ENCODE data around the gene EXOC4.
A peak's percentile ranks its signal among the peaks of the same experiment; 100 is the strongest.

EXOC4 gene

DNA sequence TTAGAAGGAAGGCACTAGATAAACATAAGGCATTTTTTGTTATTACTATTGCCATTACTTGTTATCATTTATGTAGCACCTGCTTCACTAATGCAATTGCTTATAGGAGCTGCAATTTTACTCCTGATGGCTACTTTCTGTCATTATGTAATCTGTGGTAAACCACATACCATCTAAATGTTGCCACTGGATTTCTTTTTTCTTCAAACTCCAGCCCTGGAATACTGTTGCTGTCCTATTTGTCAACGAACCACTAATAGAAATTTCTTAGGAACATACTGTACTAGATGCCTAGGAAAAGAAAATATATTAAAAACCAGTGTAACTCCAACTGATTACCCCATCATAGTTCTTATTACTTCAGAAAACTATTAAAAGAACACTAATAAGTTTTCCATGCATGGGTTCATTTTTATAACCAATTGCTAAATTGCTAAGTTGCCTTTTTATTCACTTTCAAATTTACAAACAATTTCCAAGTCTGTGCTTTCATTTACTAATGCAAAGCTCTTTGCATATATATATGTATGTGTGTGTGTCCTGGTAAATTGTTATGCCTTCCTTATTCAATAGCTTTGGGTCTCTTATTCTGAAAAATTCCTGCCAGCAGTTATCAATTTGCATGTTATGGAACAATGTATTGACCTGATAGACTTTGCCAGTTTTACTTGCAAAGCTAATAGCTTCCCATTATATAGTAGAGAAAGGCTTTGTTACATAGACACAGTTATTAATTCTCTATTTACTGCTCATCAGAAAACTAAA, 287.4 kb downstream of the EXOC4 start:
- no peak for DNase-seq (ENCODE audit: low spot score)

GRCh38 chr7:133542209-133542780, 289.4 kb downstream of the EXOC4 start:
- no peak for DNase-seq (ENCODE audit: low spot score)

- no peak for DNase-seq (ENCODE audit: low spot score)
Observed at GRCh38 chr7:133543657-133544056, 290.8 kb downstream of the EXOC4 start.

DNA sequence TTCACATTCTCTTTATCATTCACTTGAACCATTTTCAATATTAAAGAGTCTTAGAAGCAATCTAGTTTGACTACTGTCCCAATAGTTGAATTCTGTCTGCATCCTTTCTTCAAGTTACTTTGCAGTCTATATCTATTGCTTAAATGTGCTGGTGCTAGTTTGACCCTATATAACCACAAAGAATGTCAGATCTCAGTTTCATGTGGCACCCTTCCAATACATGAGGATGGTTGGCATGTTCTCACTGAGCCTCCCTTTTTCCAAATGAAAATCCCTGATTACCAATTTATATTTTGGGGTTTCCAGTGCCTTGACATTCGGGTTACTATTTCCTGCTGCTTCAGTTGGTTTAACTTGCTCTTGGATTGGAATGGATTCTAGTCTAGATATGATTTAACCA, 292.7 kb downstream of the EXOC4 start:
- DNase-seq (ENCODE audit: low spot score), result no peak

DNA sequence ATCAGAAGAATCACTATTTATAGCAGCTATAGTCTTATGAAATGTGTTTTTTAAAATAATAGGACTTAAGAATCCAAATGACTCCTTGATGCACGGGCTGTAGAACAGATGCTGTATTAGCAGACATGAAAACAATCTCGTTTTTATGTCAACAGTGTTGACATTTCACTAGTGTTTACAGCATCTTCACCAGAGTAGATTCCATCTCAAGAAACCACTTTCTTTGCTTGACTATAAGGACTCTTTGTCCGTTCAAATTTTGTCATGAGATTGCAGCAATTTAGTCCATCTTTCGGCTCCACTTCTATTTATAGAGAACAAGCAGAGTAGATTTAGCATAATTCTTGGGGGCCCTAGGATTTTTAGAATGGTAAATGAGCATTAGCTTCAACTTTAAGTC, 295.1 kb downstream of the EXOC4 start:
- no peak for DNase-seq (ENCODE audit: low spot score)

DNA sequence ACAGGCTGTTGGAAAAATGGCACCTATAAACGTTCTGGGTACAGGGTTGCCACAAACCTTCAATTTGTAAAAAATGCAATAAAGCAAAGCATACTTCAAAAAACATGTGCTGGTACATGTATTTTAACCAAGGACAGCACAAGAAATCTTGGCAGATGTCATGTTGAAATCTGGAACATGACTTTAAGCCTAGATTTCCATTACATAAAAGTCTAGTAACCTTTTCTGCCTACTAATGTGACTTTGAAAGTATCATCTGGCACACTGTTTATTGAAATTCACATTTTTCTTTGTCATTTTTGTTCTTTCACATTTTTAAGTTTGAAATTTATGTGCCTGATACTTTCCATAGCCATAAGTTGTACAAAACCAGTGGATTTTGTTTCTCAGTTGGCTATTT, 296.8 kb downstream of the EXOC4 start:
- DNase-seq (ENCODE audit: low spot score), result no peak

DNA sequence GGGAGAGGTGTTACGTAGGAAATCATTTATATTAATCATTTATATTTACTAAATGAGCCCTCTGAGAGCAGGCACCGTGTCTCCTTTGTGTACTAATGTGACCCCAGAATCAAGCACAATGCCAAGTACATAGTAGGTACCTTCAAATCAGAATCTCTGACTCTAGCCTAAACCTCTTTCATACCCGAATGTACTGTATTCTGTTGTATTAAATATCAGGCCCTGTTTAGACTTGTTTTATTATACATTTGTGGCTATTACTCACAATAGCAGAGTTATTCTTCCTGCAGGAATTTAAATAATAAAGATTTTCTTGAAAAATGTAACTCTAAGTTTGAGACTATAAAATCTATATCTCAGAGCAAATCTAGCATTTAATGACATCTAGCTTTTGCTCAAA, 297.3 kb downstream of the EXOC4 start:
- DNase-seq (ENCODE audit: low spot score), result no peak

DNA sequence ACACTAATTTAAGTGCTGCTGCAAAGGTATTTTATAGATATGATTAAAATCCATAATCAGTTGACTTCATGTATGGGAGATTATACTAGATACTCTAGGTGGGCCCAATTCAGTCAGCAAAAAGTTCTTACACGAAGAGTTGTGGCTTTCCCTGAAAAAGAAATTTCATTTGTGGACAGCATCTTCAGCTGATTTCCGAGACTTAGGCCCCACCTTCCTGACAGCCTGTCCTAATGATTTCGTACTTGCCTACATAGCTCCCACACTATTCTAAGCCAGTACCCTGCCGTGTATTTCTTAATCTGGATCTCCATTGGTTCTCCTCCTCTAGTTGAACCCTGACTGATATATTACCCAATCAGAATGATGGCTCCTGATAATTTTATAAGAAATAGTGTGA, 297.9 kb downstream of the EXOC4 start:
- DNase-seq (ENCODE audit: low spot score), result no peak

GRCh38 chr7:133551466-133551865, 298.6 kb downstream of the EXOC4 start:
- DNase-seq (ENCODE audit: low spot score), result no peak

GRCh38 chr7:133552079-133552478, 299.2 kb downstream of the EXOC4 start:
- no peak for DNase-seq (ENCODE audit: low spot score)

GRCh38 chr7:133554330-133554729, 301.5 kb downstream of the EXOC4 start:
- no peak for DNase-seq (ENCODE audit: low spot score)

GRCh38 chr7:133556048-133556447, 303.2 kb downstream of the EXOC4 start:
- no peak for DNase-seq (ENCODE audit: low spot score)

- DNase-seq (ENCODE audit: low spot score), result no peak
Observed at GRCh38 chr7:133556553-133556952, 303.7 kb downstream of the EXOC4 start.

DNA sequence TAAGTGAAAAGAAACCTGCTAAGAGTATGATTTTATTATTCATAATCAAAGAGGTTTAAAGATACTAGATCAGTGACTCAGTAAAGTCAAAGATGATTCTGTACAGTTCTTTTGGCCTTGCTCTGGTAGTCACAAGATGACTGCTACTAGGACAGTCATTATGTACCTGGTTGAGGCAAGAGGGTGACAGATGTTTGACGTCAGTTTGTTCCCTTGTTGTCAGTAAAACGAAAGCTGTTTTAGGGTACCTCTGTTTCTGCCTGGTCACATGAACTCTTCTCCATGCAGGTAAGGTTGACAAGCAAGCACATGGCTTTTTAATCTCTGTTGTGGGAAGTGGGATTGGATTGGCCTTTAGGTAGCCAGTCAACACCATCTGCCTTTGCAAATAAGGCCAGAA, 308.0 kb downstream of the EXOC4 start:
- no peak for DNase-seq (ENCODE audit: low spot score)

DNA sequence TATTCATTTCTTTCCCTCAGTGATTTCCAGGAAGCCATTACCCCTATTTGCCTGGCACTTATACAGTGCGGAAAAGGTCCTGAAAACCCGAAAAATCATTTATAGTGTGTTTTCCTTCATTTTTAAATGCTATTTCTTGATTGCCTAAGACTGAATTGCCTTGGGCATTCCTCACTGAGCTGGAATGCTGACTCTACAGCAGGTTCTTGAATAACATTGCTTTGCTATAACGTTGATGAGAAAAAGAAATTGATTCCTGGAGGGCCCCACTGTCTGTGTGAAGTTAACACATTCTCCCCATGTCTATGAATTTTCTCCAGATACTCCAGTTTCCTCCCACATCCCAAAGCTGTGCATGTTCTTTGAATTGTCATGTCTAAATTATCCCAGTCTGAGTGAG, 308.5 kb downstream of the EXOC4 start:
- no peak for DNase-seq (ENCODE audit: low spot score)

DNA sequence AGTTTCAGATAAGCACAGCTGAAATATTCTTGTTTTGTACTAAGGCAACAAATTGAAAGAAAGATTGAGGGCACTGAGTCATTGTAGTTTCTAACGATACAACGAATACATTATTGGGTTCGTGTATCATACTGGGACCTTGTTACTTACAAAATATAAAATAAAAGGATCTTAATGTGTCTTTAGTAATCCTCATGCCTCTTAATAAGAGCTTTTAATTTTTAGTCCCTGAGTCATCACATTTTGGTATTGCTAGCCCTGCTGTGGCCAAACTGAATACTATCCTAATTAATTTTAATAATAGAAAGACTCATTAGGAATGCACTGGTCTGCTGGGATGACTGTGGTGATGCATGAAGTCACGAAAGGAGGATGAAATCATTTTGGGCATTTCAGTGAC, 309.7 kb downstream of the EXOC4 start:
- DNase-seq (ENCODE audit: low spot score), result no peak

DNA sequence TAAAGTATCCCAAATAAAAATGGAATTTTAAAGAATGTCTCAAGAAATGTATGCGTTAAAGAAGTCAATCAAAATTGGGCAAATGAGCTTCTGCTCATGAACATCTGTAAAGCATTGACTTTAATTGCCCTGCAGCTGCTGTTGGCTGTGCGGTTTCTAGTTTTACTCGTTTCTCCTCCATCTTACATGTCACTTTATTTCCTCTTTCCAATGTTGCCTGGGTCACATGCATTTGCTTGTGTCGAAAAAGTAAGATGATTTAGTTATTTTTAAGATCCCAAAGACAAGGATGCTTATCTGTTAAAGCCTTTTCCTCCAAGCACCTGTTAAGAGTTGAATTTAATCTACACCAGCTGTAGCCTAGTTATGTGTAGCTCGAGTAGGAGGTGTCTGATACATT, 310.4 kb downstream of the EXOC4 start:
- no peak for DNase-seq (ENCODE audit: low spot score)

DNA sequence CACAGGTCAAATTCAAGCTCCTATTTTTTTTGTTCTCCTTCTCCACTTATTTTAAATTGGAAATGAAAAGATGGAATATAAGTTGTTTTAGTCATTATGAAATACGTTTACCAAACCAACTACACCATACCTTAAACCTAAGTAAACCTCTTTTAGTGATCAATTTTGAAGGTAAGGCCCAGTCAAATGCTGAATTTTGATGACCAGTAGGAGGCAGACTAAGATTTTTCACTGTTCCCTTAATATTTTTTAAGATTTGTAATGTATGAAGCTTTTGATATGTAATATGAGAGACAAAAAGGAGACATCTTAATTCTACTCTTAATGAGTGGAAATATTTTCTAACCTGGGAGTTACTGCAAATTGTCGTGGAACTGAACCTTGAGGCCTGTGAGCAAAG, 311.6 kb downstream of the EXOC4 start:
- DNase-seq (ENCODE audit: low spot score), result no peak

- no peak for DNase-seq (ENCODE audit: low spot score)
Observed at GRCh38 chr7:133568544-133568943, 315.7 kb downstream of the EXOC4 start.

- no peak for DNase-seq (ENCODE audit: low spot score)
Observed at GRCh38 chr7:133570321-133570720, 317.4 kb downstream of the EXOC4 start.

GRCh38 chr7:133571076-133571475, 318.2 kb downstream of the EXOC4 start:
- peak; percentile 6 for DNase-seq (ENCODE audit: low spot score)

GRCh38 chr7:133572087-133572486, 319.2 kb downstream of the EXOC4 start:
- DNase-seq (ENCODE audit: low spot score), result no peak

DNA sequence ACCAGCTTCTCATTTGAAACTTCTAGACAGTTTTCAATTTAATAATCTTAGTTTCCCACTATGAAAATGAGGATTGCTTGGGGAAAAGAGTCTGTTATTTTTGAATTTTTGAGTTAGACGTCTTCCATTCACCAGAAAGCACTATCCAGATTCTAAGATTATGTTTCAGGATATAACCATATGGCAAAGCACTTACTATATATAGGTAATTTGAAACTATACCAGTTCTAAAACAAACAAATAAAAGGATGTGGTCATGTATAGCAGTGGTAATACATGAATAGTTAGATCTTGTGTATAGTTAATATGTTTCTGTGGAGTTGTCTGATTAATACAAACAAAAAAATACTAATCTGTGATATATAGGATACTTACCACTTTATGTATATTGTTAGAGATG, 320.0 kb downstream of the EXOC4 start:
- DNase-seq (ENCODE audit: low spot score), result no peak
